GM12872 (cell line): Measurements from ENCODE around the gene UCP2.

ENCODE experiments used
- TF ChIP-seq, protein P1 (sequence below): IDR thresholded peaks from 3 replicates; pipeline ENCODE4 v1.5.1; 2011; ENCODE audit warnings: low read depth, mild to moderate bottlenecking, low read length, moderate library complexity; ENCODE audit not compliant: insufficient read depth

The UCP2 gene

DNA sequence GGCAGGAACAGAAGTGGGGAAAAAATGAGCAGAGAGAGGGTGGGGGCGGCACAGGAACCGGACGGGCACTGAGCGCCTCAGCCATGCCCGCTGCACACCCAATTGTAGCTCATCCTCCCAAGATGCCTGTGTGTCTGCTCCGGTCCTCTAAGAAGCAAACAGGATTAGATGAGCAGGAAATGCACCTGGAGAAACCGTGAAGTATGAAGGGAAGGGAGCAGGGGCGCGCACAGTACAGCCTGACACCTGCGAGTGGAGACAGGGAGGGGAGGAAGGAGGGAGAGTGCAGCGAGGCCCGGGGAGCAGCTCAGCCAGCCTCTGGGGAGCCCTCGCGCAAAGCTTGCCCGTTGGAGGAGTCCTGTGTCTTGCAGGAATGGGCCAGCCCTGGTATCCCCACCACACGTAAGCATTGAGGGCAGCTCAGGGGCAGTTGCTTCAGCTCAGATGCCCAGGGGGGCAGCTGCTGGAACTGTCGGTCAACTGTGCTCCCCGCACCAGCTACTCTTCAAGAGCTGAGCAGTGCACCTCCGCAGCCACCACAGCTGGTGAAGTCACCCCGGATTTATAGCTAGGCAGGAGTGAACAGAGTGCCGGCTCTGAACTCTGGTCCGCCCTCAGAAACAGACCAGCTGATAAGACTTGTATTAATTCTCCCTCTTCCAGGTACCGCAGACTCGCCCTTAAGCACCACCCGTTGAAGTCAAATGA is 24.8 kb downstream of the UCP2 start:
- TF ChIP-seq, protein P1, sequence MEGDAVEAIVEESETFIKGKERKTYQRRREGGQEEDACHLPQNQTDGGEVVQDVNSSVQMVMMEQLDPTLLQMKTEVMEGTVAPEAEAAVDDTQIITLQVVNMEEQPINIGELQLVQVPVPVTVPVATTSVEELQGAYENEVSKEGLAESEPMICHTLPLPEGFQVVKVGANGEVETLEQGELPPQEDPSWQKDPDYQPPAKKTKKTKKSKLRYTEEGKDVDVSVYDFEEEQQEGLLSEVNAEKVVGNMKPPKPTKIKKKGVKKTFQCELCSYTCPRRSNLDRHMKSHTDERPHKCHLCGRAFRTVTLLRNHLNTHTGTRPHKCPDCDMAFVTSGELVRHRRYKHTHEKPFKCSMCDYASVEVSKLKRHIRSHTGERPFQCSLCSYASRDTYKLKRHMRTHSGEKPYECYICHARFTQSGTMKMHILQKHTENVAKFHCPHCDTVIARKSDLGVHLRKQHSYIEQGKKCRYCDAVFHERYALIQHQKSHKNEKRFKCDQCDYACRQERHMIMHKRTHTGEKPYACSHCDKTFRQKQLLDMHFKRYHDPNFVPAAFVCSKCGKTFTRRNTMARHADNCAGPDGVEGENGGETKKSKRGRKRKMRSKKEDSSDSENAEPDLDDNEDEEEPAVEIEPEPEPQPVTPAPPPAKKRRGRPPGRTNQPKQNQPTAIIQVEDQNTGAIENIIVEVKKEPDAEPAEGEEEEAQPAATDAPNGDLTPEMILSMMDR, result no peak

DNA sequence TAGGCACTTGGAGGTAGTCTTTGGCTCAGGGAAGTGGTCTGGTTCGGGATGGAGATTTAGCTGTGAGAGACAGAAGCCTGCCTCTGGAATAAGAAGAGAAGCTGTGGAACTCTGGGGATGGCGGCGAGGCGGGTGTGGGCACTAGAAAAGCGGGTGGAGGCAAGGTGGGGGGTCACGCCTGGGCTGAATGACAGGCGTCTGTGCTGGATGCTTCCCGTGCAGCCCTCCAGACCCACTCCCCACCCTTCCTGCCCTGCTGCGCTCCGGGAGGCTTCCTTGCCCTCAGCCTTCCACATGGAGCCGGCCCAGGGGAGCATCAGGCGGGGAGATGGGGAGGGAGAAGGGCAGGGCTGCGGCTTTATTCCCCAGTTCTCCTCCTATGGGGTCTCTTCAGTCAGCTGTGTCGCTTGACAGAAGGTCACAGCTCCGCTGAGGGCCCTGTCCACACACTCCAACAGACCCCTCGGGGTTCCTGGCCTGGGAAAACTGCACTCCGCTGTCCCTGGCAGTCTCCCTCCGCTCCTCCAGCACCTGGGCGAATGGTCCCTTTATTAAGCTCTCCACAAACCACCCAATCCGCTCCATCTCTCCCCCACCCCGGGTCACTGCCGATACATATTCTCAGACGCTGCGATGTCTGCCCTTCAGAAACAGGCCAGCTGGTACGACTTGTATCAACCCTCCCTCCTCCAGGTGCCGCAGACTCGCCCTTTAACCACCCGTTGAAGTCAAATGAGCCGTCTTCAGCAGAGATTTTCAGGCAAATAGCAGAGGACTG is 25.6 kb downstream of the UCP2 start:
- TF ChIP-seq, protein P1, result no peak

DNA sequence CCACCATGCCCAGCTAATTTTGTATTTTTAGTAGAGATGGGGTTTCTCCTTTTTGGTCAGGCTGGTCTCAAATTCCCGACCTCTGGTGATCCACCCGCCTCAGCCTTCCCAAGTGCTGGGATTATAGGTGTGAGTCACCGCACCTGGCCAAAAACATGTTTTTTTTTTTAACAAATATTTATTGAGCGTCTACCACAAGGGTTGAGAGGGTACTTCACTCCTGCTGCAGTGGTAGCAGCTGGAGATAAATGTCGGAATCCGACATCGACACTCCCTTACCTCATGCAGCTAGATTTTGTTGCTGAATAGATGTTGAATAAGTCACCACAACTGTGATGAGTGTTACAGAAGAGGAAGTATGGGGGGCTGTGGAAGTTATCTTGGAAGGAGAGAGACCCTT is 30.8 kb downstream of the UCP2 start:
- TF ChIP-seq, protein P1, result no peak

DNA sequence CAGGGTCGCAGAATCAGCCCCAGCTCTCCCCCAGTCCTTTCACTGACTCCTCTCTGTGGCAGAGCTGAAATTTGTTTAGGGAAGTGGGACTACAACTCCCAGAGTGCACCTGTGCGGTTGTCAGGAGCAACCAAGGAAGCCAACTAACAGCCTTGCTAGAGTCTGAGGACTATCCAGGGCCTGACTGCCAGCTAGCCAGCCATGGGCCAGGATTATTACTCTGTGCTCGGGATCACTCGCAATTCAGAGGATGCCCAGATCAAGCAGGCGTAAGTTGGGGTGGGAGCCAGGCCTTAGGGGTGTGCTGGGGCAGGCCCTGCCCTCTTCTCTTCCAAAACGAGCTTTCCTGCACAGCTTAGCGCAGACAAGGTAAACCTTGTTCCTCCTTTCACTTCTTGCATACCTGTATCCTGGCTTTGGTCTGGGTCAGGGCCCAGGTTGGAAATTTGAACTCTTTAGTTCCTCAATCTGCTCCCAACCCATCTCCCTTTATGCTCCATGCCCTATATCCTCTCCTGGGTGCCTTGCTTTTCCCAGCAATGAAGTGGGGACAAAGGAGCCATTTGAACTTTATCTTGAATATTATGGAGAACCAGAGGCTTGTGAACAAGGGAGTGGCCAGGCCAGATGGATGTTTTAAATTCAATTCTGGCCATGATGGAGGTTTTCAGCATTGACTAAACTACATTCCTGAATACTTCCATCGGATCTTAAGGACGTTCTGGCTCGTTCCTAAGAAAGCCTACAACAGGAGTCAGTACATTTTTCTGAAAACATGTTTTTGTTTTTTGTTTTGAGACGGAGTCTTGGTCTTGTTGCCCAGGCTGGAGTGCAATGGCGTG is 31.6 kb downstream of the UCP2 start, which contains the start of gene DNAJB13:
Gene DNAJB13, plus strand, starts transcription at position 158 of the 842 bp plus-strand sequence. Its CDS starts 44 bp downstream, at position 202.
- TF ChIP-seq, protein P1, result no peak

DNA sequence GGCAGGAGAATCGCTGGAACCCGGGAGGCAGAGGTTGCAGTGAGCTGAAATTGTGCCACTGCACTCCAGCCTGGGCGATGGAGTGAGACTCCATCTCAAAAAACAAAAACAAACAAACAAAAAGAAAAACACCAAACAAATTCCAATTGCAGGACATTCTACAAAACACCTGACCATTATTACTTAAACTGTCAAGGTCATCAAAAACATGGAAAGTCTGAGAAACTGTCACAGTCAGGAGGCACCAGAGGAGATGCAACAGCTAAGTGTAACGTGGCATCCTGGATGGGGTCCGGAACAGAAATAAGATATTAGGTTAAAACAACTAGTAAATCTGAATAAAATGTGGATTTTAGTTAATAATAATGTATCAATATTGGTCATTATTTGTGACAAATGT is 32.7 kb downstream of the UCP2 start:
- TF ChIP-seq, protein P1, result no peak

DNA sequence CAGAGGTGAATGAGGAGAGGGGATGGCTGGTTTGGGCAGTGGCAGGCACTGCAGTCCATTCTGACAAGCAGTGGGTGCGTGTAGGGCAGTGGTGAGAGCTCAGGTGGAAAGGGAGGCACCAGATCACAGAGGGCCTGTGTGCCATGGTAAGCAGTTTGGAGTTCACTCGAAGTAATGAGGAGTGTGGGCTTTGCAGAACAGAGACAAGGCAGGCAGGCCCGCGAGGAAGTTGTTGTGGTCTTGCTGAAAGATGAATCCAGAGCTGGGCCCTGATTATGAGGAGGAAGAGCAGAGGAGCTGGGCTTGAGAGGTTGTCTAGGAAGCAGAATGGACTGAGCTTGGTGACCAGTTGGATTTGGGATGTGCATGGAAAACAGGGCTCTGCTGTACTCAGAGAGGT is 33.4 kb downstream of the UCP2 start:
- TF ChIP-seq, protein P1, result no peak
